HepG2 (cell line): ENCODE measurements around the gene PDLIM4. TPM values are rescaled to one million over a fixed set of nuclear protein-coding genes. Genes with fewer than 3 reads are reported as not detected.

Source experiments
- ETV5 ChIP-seq: IDR thresholded peaks from 2 replicates; pipeline ENCODE4 v1.6.1; 2018; ENCODE audit warnings: missing biosample characterization, missing genetic modification reagents, inconsistent platforms, borderline replicate concordance
- GRHL1 ChIP-seq: sonication (generic); formaldehyde crosslinking; conservative IDR thresholded peaks from 2 replicates; pipeline ENCODE4 v1.8.0; 2022; ENCODE audit warnings: missing genetic modification reagents
- JARID2 ChIP-seq: sonication (generic); formaldehyde crosslinking; IDR thresholded peaks from 2 replicates; pipeline ENCODE4 v1.8.1; 2023; ENCODE audit warnings: missing genetic modification reagents, inconsistent platforms; ENCODE audit not compliant: insufficient replicate concordance
- LRRFIP1 ChIP-seq: sonication (generic); formaldehyde crosslinking; conservative IDR thresholded peaks from 2 replicates; pipeline ENCODE4 v1.4.0; 2020; ENCODE audit warnings: missing genetic modification reagents
- MLLT10 ChIP-seq: sonication (generic); formaldehyde crosslinking; IDR thresholded peaks from 2 replicates; pipeline ENCODE4 v1.4.0; 2020; ENCODE audit warnings: missing genetic modification reagents
- MYC ChIP-seq: sonication (generic); formaldehyde crosslinking; IDR thresholded peaks from 2 replicates; pipeline ENCODE4 v1.9.0; 2021; ENCODE audit warnings: missing genetic modification reagents, borderline replicate concordance
- NRL ChIP-seq: sonication (generic); formaldehyde crosslinking; IDR thresholded peaks from 2 replicates; pipeline ENCODE4 v1.5.0; 2020; ENCODE audit warnings: missing genetic modification reagents, mild to moderate bottlenecking, moderate library complexity, borderline replicate concordance
- RFXANK ChIP-seq: IDR thresholded peaks from 2 replicates; pipeline ENCODE4 v1.6.1; 2016
- ZBTB33 ChIP-seq: sonication (generic); formaldehyde crosslinking; IDR thresholded peaks from 2 replicates; pipeline ENCODE4 v1.4.0; 2020; ENCODE audit warnings: missing genetic modification reagents
- ZFP36 ChIP-seq: fragments of 150-350 bp; IDR thresholded peaks from 2 replicates; pipeline ENCODE4 v1.6.1; 2018; ENCODE audit warnings: borderline replicate concordance, low read length, low read depth; ENCODE audit not compliant: partially characterized antibody
- ZFX ChIP-seq: sonication (generic); formaldehyde crosslinking; IDR thresholded peaks from 2 replicates; pipeline ENCODE4 v1.4.0; 2020; ENCODE audit warnings: mild to moderate bottlenecking, low read depth, missing genetic modification reagents, moderate library complexity
- ZKSCAN1 ChIP-seq: fragments of 150-350 bp; IDR thresholded peaks from 2 replicates; pipeline ENCODE4 v1.6.1; 2014; ENCODE audit warnings: low read length
- ZNF10 ChIP-seq: sonication (generic); formaldehyde crosslinking; IDR thresholded peaks from 2 replicates; pipeline ENCODE4 v1.4.0; 2020; ENCODE audit warnings: mild to moderate bottlenecking, low read depth, missing genetic modification reagents, borderline replicate concordance
- ZNF281 ChIP-seq: sonication (generic); formaldehyde crosslinking; IDR thresholded peaks from 2 replicates; pipeline ENCODE4 v1.4.0; 2020; ENCODE audit warnings: missing genetic modification reagents, borderline replicate concordance
- ZNF343 ChIP-seq: sonication (generic); formaldehyde crosslinking; IDR thresholded peaks from 2 replicates; pipeline ENCODE4 v1.4.0; 2020; ENCODE audit warnings: mild to moderate bottlenecking, missing genetic modification reagents
- ZNF543 ChIP-seq: sonication (generic); formaldehyde crosslinking; IDR thresholded peaks from 2 replicates; pipeline ENCODE4 v1.4.0; 2020; ENCODE audit warnings: mild to moderate bottlenecking, missing genetic modification reagents
- ZNF570 ChIP-seq: sonication (generic); formaldehyde crosslinking; IDR thresholded peaks from 2 replicates; pipeline ENCODE4 v1.4.0; 2020; ENCODE audit warnings: mild to moderate bottlenecking, missing genetic modification reagents, borderline replicate concordance
- ZNF768 ChIP-seq: sonication (generic); formaldehyde crosslinking; IDR thresholded peaks from 2 replicates; pipeline ENCODE4 v1.4.0; 2020; ENCODE audit warnings: missing genetic modification reagents
- polyA plus RNA-seq, 8 experiments: library from polyadenylated mRNA; depleted of rRNA in 3 of 8; stranded (reverse) in 7 of 8; unstranded in 1 of 8; fragments of >200 nt; fragmentation: Illumina TruSeq in 4 of 8; extraction: Trizol in 4 of 8; gene quantifications; 2 replicates each; pipeline versions ENCODE4 v1.2.1 to v1.2.3, GENCODE V29; 2011 to 2016; ENCODE audit warnings: low read depth in 4 of 8, missing spikeins in 1 of 8, mixed read lengths in 1 of 8; ENCODE audit not compliant: insufficient read depth in 1 of 8
- total RNA-seq, 5 experiments: library from RNA; depleted of rRNA; stranded (reverse); fragments of >200 nt; fragmentation: Illumina TruSeq; extraction: Trizol; gene quantifications; 2 replicates each; pipeline ENCODE4 v1.2.3, GENCODE V29; 2016; ENCODE audit warnings: low read depth in 1 of 5

PDLIM4 gene
- total and polyA plus RNA-seq, 2 of the 13 experiments (the other 11 are each of a cell fraction or from before 2014, with no cell fraction given), result 1.1 to 2.3 TPM

GRCh38 chr5:132293992-132294727 is 36.7 kb downstream of the PDLIM4 start, which contains the start of gene SLC22A4 (continued):
- TF ChIP-seq NRL (peak; percentile 48), ZNF768 (CRISPR knock-in tag) (no peak; the same call in 1 of the 2 replicates), LRRFIP1 (CRISPR knock-in tag) (no peak), MLLT10 (no peak), ZBTB33 (CRISPR knock-in tag) (no peak), ZFP36 (no peak), ZKSCAN1 (no peak), GRHL1 (CRISPR knock-in tag) (no peak), ZNF343 (CRISPR knock-in tag) (peak; percentile 77; the same call in 1 of the 2 replicates), ZNF570 (CRISPR knock-in tag) (no peak), RFXANK (CRISPR knock-in tag) (no peak), JARID2 (CRISPR knock-in tag) (peak; percentile 40), ETV5 (CRISPR knock-in tag) (peak; percentile 20; the same call in 1 of the 2 replicates), ZFX (CRISPR knock-in tag) (no peak; the same call in 1 of the 2 replicates), ZNF281 (CRISPR knock-in tag) (no peak), ZNF543 (CRISPR knock-in tag) (peak; percentile 75; the same call in 1 of the 2 replicates), ZNF10 (CRISPR knock-in tag) (no peak), MYC (CRISPR knock-in tag) (peak; percentile 91)
